Kidney (tissue), 14 donors: ENCODE data around the gene HECTD4. TPM values are rescaled to one million over a fixed set of nuclear protein-coding genes. Genes with fewer than 3 reads are reported as not detected.

Source experiments
- DNase-seq, 5 donors: peaks; one replicate each; pipeline ENCODE4 v3.0.0-alpha.2; 2013 to 2020
- FAIRE-seq: peaks from 2 replicates; lab custom pipeline; 2012; peaks lifted over from hg19 to GRCh38; lab: Jason Lieb, UNC
- H3K27ac ChIP-seq, 2 donors: one replicate each; pipeline ENCODE4 v1.7.0; 2013; ENCODE audit warnings: low read depth in 2 of 2, low read length in 2 of 2, inconsistent platforms in 1 of 2
- H3K27me3 ChIP-seq: one replicate; pipeline ENCODE4 v1.7.1; 2013; ENCODE audit warnings: low read length, inconsistent platforms; ENCODE audit not compliant: control insufficient read depth, insufficient read depth
- H3K36me3 ChIP-seq, 3 donors: one replicate each; pipeline versions ENCODE4 v1.7.0 to v1.7.1; 2013; ENCODE audit warnings: low read length in 3 of 3, control low read depth in 1 of 3, inconsistent platforms in 1 of 3; ENCODE audit not compliant: insufficient read depth in 3 of 3, control insufficient read depth in 2 of 3
- H3K4me1 ChIP-seq, 3 donors: one replicate each; pipeline versions ENCODE4 v1.7.0 to v1.7.1; 2013; ENCODE audit warnings: low read length in 3 of 3, inconsistent platforms in 1 of 3, low read depth in 1 of 3; ENCODE audit not compliant: control insufficient read depth in 2 of 3, insufficient read depth in 2 of 3
- H3K4me3 ChIP-seq, 3 donors: one replicate each; pipeline versions ENCODE4 v1.7.0 to v1.8.1; 2013; ENCODE audit warnings: low read length in 3 of 3, control low read depth in 1 of 3, inconsistent platforms in 1 of 3
- H3K9ac ChIP-seq, 3 donors: one replicate each; pipeline versions ENCODE4 v1.7.0 to v1.7.1; 2013; ENCODE audit warnings: low read length in 3 of 3, control low read depth in 1 of 3, inconsistent platforms in 1 of 3
- H3K9me3 ChIP-seq, 3 donors: one replicate each; pipeline versions ENCODE4 v1.7.0 to v1.7.1; 2013; ENCODE audit warnings: low read length in 3 of 3, control low read depth in 1 of 3, inconsistent platforms in 1 of 3; ENCODE audit not compliant: control insufficient read depth in 2 of 3, insufficient read depth in 1 of 3
- intact Hi-C: fragments of 100-400 bp; cut with DNase I; formaldehyde crosslinking; loops from one replicate; pipeline ENCODE4 v1.11.1; 2022
- polyA plus RNA-seq: library from polyadenylated mRNA; stranded (reverse); fragments of 350-450 nt; fragmentation: Illumina TruSeq; extraction: RNeasy Lipid Tissue Mini Kit (QIAGEN cat#74804); gene quantifications from one replicate; pipeline ENCODE4 v1.2.3, GENCODE V29; 2014; ENCODE audit warnings: low read depth, low replicate concordance; ENCODE audit not compliant: insufficient read depth
- total RNA-seq: library from RNA; stranded (reverse); fragmentation: NEBNext Ultra II Directional; extraction: Animal tissue kit (Norgen Biotek cat#: 25700); gene quantifications from one replicate; pipeline ENCODE4 v1.2.1, GENCODE V29; 2021
- TF ChIP-seq, protein P1 (sequence below): IDR thresholded peaks from 3 replicates; pipeline ENCODE4 v1.5.1; 2012; ENCODE audit warnings: mild to moderate bottlenecking, moderate library complexity, borderline replicate concordance; ENCODE audit not compliant: insufficient read depth; ENCODE audit errors: extremely low read depth
- donor health status: control.
- donor health status: control.
- donor health status: control.
- donor health status: control.
- donor health status: control.
- donor health status: DM: yes; HTN: yes; CAD: no.
- donor health status: Normal renal cell carcinoma (clear cell type).

The HECTD4 gene
- total and polyA plus RNA-seq, 2 donors from 2014 or later: 15.6 to 53.1 TPM

DNA sequence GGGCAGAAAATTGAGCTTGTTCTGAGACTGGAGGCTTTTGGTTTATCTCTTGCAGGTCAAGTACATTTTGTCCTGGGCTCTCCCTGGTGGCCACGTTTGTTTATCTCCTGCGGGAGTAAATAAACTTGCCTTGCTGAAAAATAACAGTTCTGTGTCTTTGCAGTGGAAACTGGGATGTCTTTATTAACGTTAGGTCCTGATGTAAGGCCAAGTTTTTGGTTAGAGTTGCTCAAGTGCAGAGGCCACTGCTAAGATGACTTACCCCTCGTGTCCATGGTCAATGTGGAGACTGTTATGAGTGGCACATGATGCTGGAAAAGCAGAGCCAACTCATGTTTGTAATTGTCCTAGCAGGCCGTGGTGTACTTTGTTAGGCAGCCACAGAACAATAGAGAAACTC is 40.3 kb upstream of the HECTD4 start:
- Histone ChIP-seq H3K9ac (no peak overlapping the region), H3K27ac (no peak overlapping the region), H3K4me3 (no peak overlapping the region), H3K27me3 (no peaks in the 10 kb centered on the region), H3K4me1 (peaks cover 5 to 9% (median 9%) of the 10 kb centered on the region in 3 donors), H3K9me3 (no peaks in the 10 kb centered on the region), H3K36me3 (peaks cover 0 to 4% (median 0%) of the 10 kb centered on the region in 3 donors)
- intact Hi-C loops: no loop called here
- TF ChIP-seq, protein P1, sequence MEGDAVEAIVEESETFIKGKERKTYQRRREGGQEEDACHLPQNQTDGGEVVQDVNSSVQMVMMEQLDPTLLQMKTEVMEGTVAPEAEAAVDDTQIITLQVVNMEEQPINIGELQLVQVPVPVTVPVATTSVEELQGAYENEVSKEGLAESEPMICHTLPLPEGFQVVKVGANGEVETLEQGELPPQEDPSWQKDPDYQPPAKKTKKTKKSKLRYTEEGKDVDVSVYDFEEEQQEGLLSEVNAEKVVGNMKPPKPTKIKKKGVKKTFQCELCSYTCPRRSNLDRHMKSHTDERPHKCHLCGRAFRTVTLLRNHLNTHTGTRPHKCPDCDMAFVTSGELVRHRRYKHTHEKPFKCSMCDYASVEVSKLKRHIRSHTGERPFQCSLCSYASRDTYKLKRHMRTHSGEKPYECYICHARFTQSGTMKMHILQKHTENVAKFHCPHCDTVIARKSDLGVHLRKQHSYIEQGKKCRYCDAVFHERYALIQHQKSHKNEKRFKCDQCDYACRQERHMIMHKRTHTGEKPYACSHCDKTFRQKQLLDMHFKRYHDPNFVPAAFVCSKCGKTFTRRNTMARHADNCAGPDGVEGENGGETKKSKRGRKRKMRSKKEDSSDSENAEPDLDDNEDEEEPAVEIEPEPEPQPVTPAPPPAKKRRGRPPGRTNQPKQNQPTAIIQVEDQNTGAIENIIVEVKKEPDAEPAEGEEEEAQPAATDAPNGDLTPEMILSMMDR: no peak
- DNase-seq (no peak), FAIRE-seq (no peak)

DNA sequence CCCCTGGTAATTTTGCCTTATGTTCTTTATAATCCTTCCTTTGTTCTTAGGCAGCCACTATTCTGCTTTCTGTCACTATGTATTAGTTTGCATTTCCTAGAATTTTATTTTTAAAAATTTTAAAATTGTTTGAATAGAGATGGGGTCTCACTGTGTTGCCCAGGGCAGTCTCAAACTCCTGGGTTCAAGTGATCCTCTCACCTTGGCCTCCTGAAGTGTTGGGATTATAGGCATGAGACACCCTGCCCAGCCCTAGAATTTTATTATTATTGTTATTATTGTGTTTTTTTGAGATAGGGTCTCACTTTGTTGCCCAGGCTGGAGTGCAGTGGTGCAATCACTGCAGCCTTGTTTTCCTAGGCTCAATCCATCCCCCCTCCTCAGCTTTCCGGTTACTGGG is 39.1 kb upstream of the HECTD4 start:
- Histone ChIP-seq H3K4me1 (peaks cover 5 to 9% (median 9%) of the 10 kb centered on the region in 3 donors), H3K9ac (no peak overlapping the region), H3K27me3 (no peaks in the 10 kb centered on the region), H3K27ac (no peak overlapping the region), H3K4me3 (no peak overlapping the region), H3K9me3 (no peaks in the 10 kb centered on the region), H3K36me3 (peaks cover 0 to 4% (median 0%) of the 10 kb centered on the region in 3 donors)
- TF ChIP-seq, protein P1: no peak
- DNase-seq (no peak), FAIRE-seq (no peak)
- intact Hi-C loops: no loop called here

DNA sequence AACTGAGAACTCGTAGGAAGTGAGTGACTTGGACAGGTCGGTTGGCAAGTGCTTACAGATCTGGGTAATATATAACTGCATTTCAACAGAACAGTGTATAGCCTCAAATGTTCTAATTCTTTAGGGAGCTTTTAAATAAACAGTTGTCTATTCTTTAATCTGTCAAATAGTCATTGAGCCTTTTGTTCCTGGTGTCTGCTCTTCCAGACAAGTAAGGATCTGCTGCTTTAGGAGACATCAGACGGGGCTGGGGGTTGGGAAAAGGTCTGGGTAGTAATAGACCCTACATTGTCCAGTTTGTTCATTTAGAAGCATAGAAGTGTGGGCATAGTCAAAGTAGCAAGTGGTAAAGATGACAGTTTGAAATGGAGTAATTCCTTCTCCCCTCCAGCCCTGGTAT is 38.5 kb upstream of the HECTD4 start:
- DNase-seq: no peak
- peaks cover 0 to under 1% (median 0%) of the 10 kb centered on the region in 3 donors for H3K36me3 ChIP-seq
- H3K4me3 ChIP-seq: no peak overlapping the region
- FAIRE-seq: no peak
- intact Hi-C loops: no loop called here
- H3K4me1 ChIP-seq: peaks cover 5 to 9% (median 9%) of the 10 kb centered on the region in 3 donors
- no peak overlapping the region for H3K9ac ChIP-seq
- H3K27ac ChIP-seq: no peak overlapping the region
- H3K9me3 ChIP-seq: no peaks in the 10 kb centered on the region
- TF ChIP-seq, protein P1: no peak
- no peaks in the 10 kb centered on the region for H3K27me3 ChIP-seq
